HEK293 (cell line): Measurements from ENCODE around the gene MGST2.

Source experiments
- CTCF ChIA-PET: fragments of 350-600 bp; formaldehyde crosslinking; extraction: SDS; loops from one replicate; lab custom pipeline; 2021; ENCODE audit warnings: antibody characterized with exemption; lab: Yijun Ruan, JAX
- POLR2A ChIA-PET: fragments of 300-600 bp; formaldehyde crosslinking; extraction: SDS; loops from one replicate; lab custom pipeline; 2020; ENCODE audit warnings: antibody characterized with exemption, inconsistent platforms; lab: Yijun Ruan, JAX
- H3K27ac ChIP-seq: fragments of 200-500 bp; sonication (Bioruptor generic); 2 replicates; pipeline ENCODE4 v1.5.1; 2014; ENCODE audit warnings: low read depth, low read length, control low read depth, inconsistent platforms; ENCODE audit errors: extremely low read depth
- H3K36me3 ChIP-seq, 2 experiments: fragments of 200-500 bp in 1 of 2; sonication (Bioruptor generic) in 1 of 2; 1 replicate in 1 of 2; 2 replicates in 1 of 2; pipeline ENCODE4 v1.5.1; 2014 to 2017; ENCODE audit warnings: inconsistent platforms in 2 of 2, low read length in 2 of 2; ENCODE audit not compliant: control insufficient read depth in 2 of 2, insufficient read depth in 1 of 2
- H3K4me1 ChIP-seq: fragments of 200-500 bp; sonication (Bioruptor generic); 2 replicates; pipeline ENCODE4 v1.5.1; 2014; ENCODE audit warnings: mild to moderate bottlenecking, low read length, inconsistent platforms; ENCODE audit not compliant: control insufficient read depth, insufficient read depth
- H3K4me3 ChIP-seq: 2 replicates; pipeline ENCODE4 v1.5.1; 2011; ENCODE audit warnings: low read depth, mild to moderate bottlenecking, control low read depth, low read length, moderate library complexity
- H3K9me3 ChIP-seq: fragments of 200-500 bp; sonication (Bioruptor generic); 2 replicates; pipeline ENCODE4 v1.5.1; 2014; ENCODE audit warnings: low read depth, low read length, inconsistent platforms; ENCODE audit not compliant: control insufficient read depth, insufficient read depth
- ATF2 ChIP-seq: fragments of 450-650 bp; formaldehyde crosslinking; IDR thresholded peaks from 2 replicates; pipeline ENCODE4 v1.5.1; 2016; ENCODE audit warnings: missing biosample characterization, missing genetic modification characterization, low read depth
- BCL11A ChIP-seq: fragments of 450-650 bp; formaldehyde crosslinking; IDR thresholded peaks from 2 replicates; pipeline ENCODE4 v1.5.1; 2016; ENCODE audit warnings: low read depth, missing biosample characterization, missing genetic modification characterization
- FEZF1 ChIP-seq: fragments of 450-650 bp; formaldehyde crosslinking; IDR thresholded peaks from 2 replicates; pipeline ENCODE4 v1.5.1; 2016; ENCODE audit warnings: missing biosample characterization, missing genetic modification characterization
- IKZF3 ChIP-seq: fragments of 450-650 bp; IDR thresholded peaks from 2 replicates; pipeline ENCODE4 v1.5.0; 2018; ENCODE audit warnings: missing biosample characterization, mild to moderate bottlenecking, missing genetic modification characterization, moderate library complexity
- MEIS1 ChIP-seq: sonication (generic); formaldehyde crosslinking; IDR thresholded peaks from 2 replicates; pipeline ENCODE4 v1.8.1; 2022; ENCODE audit warnings: missing genetic modification reagents, mild to moderate bottlenecking, borderline replicate concordance
- SCRT1 ChIP-seq: fragments of 450-650 bp; formaldehyde crosslinking; IDR thresholded peaks from 2 replicates; pipeline ENCODE4 v1.5.1; 2016; ENCODE audit warnings: missing biosample characterization, missing genetic modification characterization, borderline replicate concordance
- SP2 ChIP-seq: fragments of 450-650 bp; formaldehyde crosslinking; IDR thresholded peaks from 2 replicates; pipeline ENCODE4 v1.5.1; 2016; ENCODE audit warnings: missing biosample characterization, missing genetic modification characterization
- SP7 ChIP-seq: fragments of 450-650 bp; formaldehyde crosslinking; IDR thresholded peaks from 2 replicates; pipeline ENCODE4 v1.5.1; 2016; ENCODE audit warnings: missing biosample characterization, missing genetic modification characterization
- ZBTB44 ChIP-seq: fragments of 450-650 bp; IDR thresholded peaks from 2 replicates; pipeline ENCODE4 v1.5.1; 2018; ENCODE audit warnings: missing biosample characterization, mild to moderate bottlenecking, missing genetic modification characterization
- ZFP41 ChIP-seq: fragments of 450-650 bp; formaldehyde crosslinking; IDR thresholded peaks from 2 replicates; pipeline ENCODE4 v1.5.1; 2016; ENCODE audit warnings: missing biosample characterization, missing genetic modification characterization, borderline replicate concordance
- ZFP69B ChIP-seq: fragments of 450-650 bp; formaldehyde crosslinking; IDR thresholded peaks from 2 replicates; pipeline ENCODE4 v1.5.1; 2016; ENCODE audit warnings: missing biosample characterization, missing genetic modification characterization
- ZIC2 ChIP-seq: fragments of 450-650 bp; formaldehyde crosslinking; IDR thresholded peaks from 2 replicates; pipeline ENCODE4 v1.5.1; 2016; ENCODE audit warnings: missing biosample characterization, missing genetic modification characterization
- ZNF146 ChIP-seq: fragments of 450-650 bp; formaldehyde crosslinking; IDR thresholded peaks from 2 replicates; pipeline ENCODE4 v1.5.1; 2016; ENCODE audit warnings: missing biosample characterization, missing genetic modification characterization
- ZNF174 ChIP-seq: fragments of 450-650 bp; formaldehyde crosslinking; IDR thresholded peaks from 2 replicates; pipeline ENCODE4 v1.5.0; 2017; ENCODE audit warnings: missing biosample characterization, mild to moderate bottlenecking, missing genetic modification characterization
- ZNF18 ChIP-seq: fragments of 450-650 bp; formaldehyde crosslinking; IDR thresholded peaks from 2 replicates; pipeline ENCODE4 v1.5.1; 2016; ENCODE audit warnings: missing biosample characterization, missing genetic modification characterization
- ZNF2 ChIP-seq: fragments of 450-650 bp; formaldehyde crosslinking; IDR thresholded peaks from 2 replicates; pipeline ENCODE4 v1.5.1; 2016; ENCODE audit warnings: missing biosample characterization, missing genetic modification characterization
- ZNF214 ChIP-seq: fragments of 450-650 bp; formaldehyde crosslinking; IDR thresholded peaks from 2 replicates; pipeline ENCODE4 v1.5.1; 2017; ENCODE audit warnings: missing biosample characterization, mild to moderate bottlenecking, missing genetic modification characterization, borderline replicate concordance
- ZNF223 ChIP-seq: fragments of 450-650 bp; formaldehyde crosslinking; IDR thresholded peaks from 2 replicates; pipeline ENCODE4 v1.5.1; 2016; ENCODE audit warnings: missing biosample characterization, missing genetic modification characterization
- ZNF311 ChIP-seq: fragments of 450-650 bp; formaldehyde crosslinking; IDR thresholded peaks from 2 replicates; pipeline ENCODE4 v1.5.1; 2017; ENCODE audit warnings: missing biosample characterization, missing genetic modification characterization, borderline replicate concordance
- ZNF324 ChIP-seq: fragments of 450-650 bp; formaldehyde crosslinking; IDR thresholded peaks from 2 replicates; pipeline ENCODE4 v1.5.1; 2016; ENCODE audit warnings: missing biosample characterization, missing genetic modification characterization
- ZNF426 ChIP-seq: fragments of 450-650 bp; formaldehyde crosslinking; IDR thresholded peaks from 2 replicates; pipeline ENCODE4 v1.5.1; 2017; ENCODE audit warnings: missing biosample characterization, missing genetic modification characterization, mild to moderate bottlenecking, inconsistent platforms, moderate library complexity
- ZNF521 ChIP-seq: fragments of 450-650 bp; formaldehyde crosslinking; IDR thresholded peaks from 2 replicates; pipeline ENCODE4 v1.5.1; 2017; ENCODE audit warnings: missing biosample characterization, mild to moderate bottlenecking, missing genetic modification characterization
- ZNF544 ChIP-seq: fragments of 450-650 bp; formaldehyde crosslinking; IDR thresholded peaks from 2 replicates; pipeline ENCODE4 v1.5.0; 2017; ENCODE audit warnings: missing biosample characterization, missing genetic modification characterization
- ZNF639 ChIP-seq: fragments of 450-650 bp; formaldehyde crosslinking; IDR thresholded peaks from 2 replicates; pipeline ENCODE4 v1.5.1; 2016; ENCODE audit warnings: missing biosample characterization, missing genetic modification characterization
- ZNF670 ChIP-seq: fragments of 450-650 bp; formaldehyde crosslinking; IDR thresholded peaks from 2 replicates; pipeline ENCODE4 v1.5.1; 2016; ENCODE audit warnings: missing biosample characterization, missing genetic modification characterization, low read depth
- ZNF692 ChIP-seq: fragments of 450-650 bp; formaldehyde crosslinking; IDR thresholded peaks from 2 replicates; pipeline ENCODE4 v1.5.1; 2016; ENCODE audit warnings: missing biosample characterization, missing genetic modification characterization
- ZNF76 ChIP-seq: fragments of 450-650 bp; formaldehyde crosslinking; IDR thresholded peaks from 2 replicates; pipeline ENCODE4; 2016; ENCODE audit warnings: low read depth, missing biosample characterization, missing genetic modification characterization, borderline replicate concordance
- ZNF791 ChIP-seq: fragments of 450-650 bp; formaldehyde crosslinking; IDR thresholded peaks from 2 replicates; pipeline ENCODE4 v1.5.1; 2016; ENCODE audit warnings: missing biosample characterization, missing genetic modification characterization

MGST2 gene

GRCh38 chr4:139711461-139711860 is 45.8 kb downstream of the MGST2 start (continued):
- TF ChIP-seq ZFP41 (no peak), ZNF76 (tag by site-specific recombination) (no peak), ZNF521 (tag by site-specific recombination) (no peak), ZNF174 (tag by site-specific recombination) (no peak)

- Histone ChIP-seq H3K36me3 (peaks cover 0 to 3% of the 10 kb centered on the region in 2 experiments; a peak in 1 of 3 replicates), H3K4me1 (no peaks in the 10 kb centered on the region), H3K9me3 (no peaks in the 10 kb centered on the region), H3K27ac (no peak overlapping the region), H3K4me3 (no peak overlapping the region)
- ChIA-PET POLR2A (no interaction called here), CTCF (interaction anchor here (1.7 kb wide), 1 partner anchor 8 kb away, joined by 4 read pairs; no protein-coding TSS in a partner anchor)
- TF ChIP-seq ZNF18 (tag by site-specific recombination) (no peak), ZIC2 (tag by site-specific recombination) (no peak), ZNF311 (tag by site-specific recombination) (no peak), ATF2 (tag by site-specific recombination) (no peak), ZNF223 (tag by site-specific recombination) (no peak), ZNF544 (tag by site-specific recombination) (no peak), ZNF791 (no peak), ZNF214 (tag by site-specific recombination) (no peak), SCRT1 (no peak), ZNF670 (tag by site-specific recombination) (no peak)
These were observed 47.3 kb downstream of the MGST2 start for GRCh38 chr4:139712882-139713281.

GRCh38 chr4:139715746-139716391 is 50.2 kb downstream of the MGST2 start:
- Histone ChIP-seq H3K4me1 (no peaks in the 10 kb centered on the region), H3K36me3 (peaks cover 0 to 15% of the 10 kb centered on the region in 2 experiments; a peak in 1 of 3 replicates), H3K27ac (no peak overlapping the region), H3K4me3 (no peak overlapping the region), H3K9me3 (no peaks in the 10 kb centered on the region)
- CTCF ChIA-PET, result no interaction called here
- POLR2A ChIA-PET, result no interaction called here
- TF ChIP-seq ZNF2 (no peak), ZNF146 (no peak), ZNF426 (tag by site-specific recombination) (no peak), SP7 (tag by site-specific recombination) (no peak), ZBTB44 (no peak), FEZF1 (tag by site-specific recombination) (no peak), MEIS1 (no peak), BCL11A (tag by site-specific recombination) (no peak), IKZF3 (tag by site-specific recombination) (no peak), ZNF639 (no peak), ZFP69B (no peak), ZNF692 (tag by site-specific recombination) (no peak), ZNF324 (tag by site-specific recombination) (no peak), SP2 (tag by site-specific recombination) (no peak)
